Endothelial cell of umbilical vein (primary cell): ENCODE data around the gene PLEKHH3. TPM values are rescaled to one million over a fixed set of nuclear protein-coding genes. Genes with fewer than 3 reads are reported as not detected.

Source experiments
- BruUV-seq: library from RNA; stranded (reverse); fragments of 400-500 nt; replicated peaks from 2 replicates; lab custom pipeline; 2021; lab: Mats Ljungman, UMichigan
- CTCF ChIA-PET: fragments of 300-600, 350-600 bp; sonication (Branson Sonifier 250); formaldehyde crosslinking; loops from one replicate; lab custom pipeline; 2021; ENCODE audit warnings: antibody characterized with exemption, inconsistent platforms; lab: Charles Lee
- POLR2A ChIA-PET: fragments of 300-600, 350-600 bp; sonication (Branson Sonifier 250); formaldehyde crosslinking; loops from one replicate; lab custom pipeline; 2021; ENCODE audit warnings: antibody characterized with exemption, inconsistent platforms; lab: Charles Lee
- DNase-seq: peaks from one replicate; pipeline ENCODE4 v3.0.0-alpha.2; 2011; ENCODE audit warnings: low read depth, low spot score
- FAIRE-seq: peaks from 2 replicates; lab custom pipeline; 2011; peaks lifted over from hg19 to GRCh38; lab: Jason Lieb, UNC
- H2AFZ ChIP-seq: 2 replicates; pipeline ENCODE4 v1.6.0; 2012; ENCODE audit warnings: low read depth, low read length, control low read depth, inconsistent platforms
- H3K27ac ChIP-seq: 2 replicates; pipeline ENCODE4 v1.5.1; 2011; ENCODE audit warnings: low read depth, mild to moderate bottlenecking, control low read depth, low read length, moderate library complexity; ENCODE audit not compliant: insufficient read depth
- H3K27me3 ChIP-seq, 2 experiments: 2 replicates each; pipeline versions ENCODE4 v1.6.0 to v1.6.1; 2011; ENCODE audit warnings: low read length in 2 of 2, mixed read lengths in 1 of 2; ENCODE audit not compliant: control insufficient read depth in 2 of 2, insufficient read depth in 2 of 2
- H3K36me3 ChIP-seq, 2 experiments: 2 replicates in 1 of 2; 3 replicates in 1 of 2; pipeline ENCODE4 v1.5.1; 2011; ENCODE audit warnings: low read length in 2 of 2, mild to moderate bottlenecking in 1 of 2, moderate library complexity in 1 of 2; ENCODE audit not compliant: control insufficient read depth in 2 of 2, insufficient read depth in 2 of 2; ENCODE audit errors: extremely low read depth in 1 of 2
- H3K4me1 ChIP-seq: 3 replicates; pipeline ENCODE4 v1.5.1; 2011; ENCODE audit warnings: mild to moderate bottlenecking, low read length; ENCODE audit not compliant: control insufficient read depth, insufficient read depth; ENCODE audit errors: extremely low read depth
- H3K4me2 ChIP-seq: 2 replicates; pipeline ENCODE4 v1.6.1; 2011; ENCODE audit warnings: low read length, control low read depth, mixed read lengths; ENCODE audit not compliant: insufficient read depth
- H3K4me3 ChIP-seq, 3 experiments: fragments of 200-600 bp in 1 of 3; sonication (generic), shearing (Covaris generic) in 1 of 3; replicated peaks in 1 of 3; 2 replicates each; pipeline ENCODE4 v1.5.1; 2011 to 2016; ENCODE audit warnings: control low read depth in 3 of 3, low read length in 3 of 3, mild to moderate bottlenecking in 2 of 3, inconsistent platforms in 1 of 3, low read depth in 1 of 3, moderate library complexity in 1 of 3; ENCODE audit not compliant: insufficient read depth in 1 of 3
- H3K79me2 ChIP-seq: 2 replicates; pipeline ENCODE4 v1.6.0; 2012; ENCODE audit warnings: low read length, inconsistent platforms; ENCODE audit not compliant: control insufficient read depth, insufficient read depth
- H3K9ac ChIP-seq: replicated peaks from 2 replicates; pipeline ENCODE3; 2011; ENCODE audit warnings: low read length, control low read depth; ENCODE audit not compliant: insufficient read depth; ENCODE audit errors: extremely low read depth
- H3K9me1 ChIP-seq: replicated peaks from 3 replicates; pipeline ENCODE4 v1.6.0; 2011; ENCODE audit warnings: mild to moderate bottlenecking, low read length; ENCODE audit not compliant: control insufficient read depth, insufficient read depth; ENCODE audit errors: extremely low read depth
- H3K9me3 ChIP-seq: replicated peaks from 2 replicates; pipeline ENCODE4 v1.5.1; 2012; ENCODE audit warnings: low read length, inconsistent platforms; ENCODE audit not compliant: control insufficient read depth, insufficient read depth
- H4K20me1 ChIP-seq: replicated peaks from 2 replicates; pipeline ENCODE3; 2011; ENCODE audit warnings: mild to moderate bottlenecking, low read length; ENCODE audit not compliant: control insufficient read depth, insufficient read depth; ENCODE audit errors: extremely low read depth
- EZH2 ChIP-seq: IDR thresholded peaks from 2 replicates; pipeline ENCODE4 v1.6.1; 2012; ENCODE audit warnings: borderline replicate concordance, low read depth, mild to moderate bottlenecking, moderate library complexity, low read length, inconsistent platforms; ENCODE audit not compliant: severe bottlenecking
- GATA2 ChIP-seq: IDR thresholded peaks from 2 replicates; pipeline ENCODE4 v1.7.0; 2011; ENCODE audit warnings: low read depth, mild to moderate bottlenecking, moderate library complexity, mixed read lengths, low read length; ENCODE audit not compliant: insufficient read length, insufficient read depth
- JUN ChIP-seq: IDR thresholded peaks from 2 replicates; pipeline ENCODE4 v1.6.1; 2011; ENCODE audit warnings: borderline replicate concordance, low read depth; ENCODE audit not compliant: insufficient read length, insufficient read depth
- POLR2A ChIP-seq: IDR thresholded peaks from 2 replicates; pipeline ENCODE4 v1.6.1; 2012; ENCODE audit warnings: low read depth, mild to moderate bottlenecking, control low read depth, low read length
- POLR2AphosphoS5 ChIP-seq: IDR thresholded peaks from 2 replicates; pipeline ENCODE4 v1.6.1; 2012; ENCODE audit warnings: low read depth, mild to moderate bottlenecking, control low read depth, low read length, moderate library complexity; ENCODE audit not compliant: insufficient read depth
- dilution Hi-C: fragments of 300-500 bp; cut with MboI; formaldehyde crosslinking; loops from one replicate; pipeline ENCODE4 v1.15.0; 2019; ENCODE audit warnings: low sequenced_read_pairs; ENCODE audit not compliant: extremely low pct_ligation_motif_present
- intact Hi-C: fragments of 100-400 bp; cut with micrococcal nuclease; formaldehyde crosslinking; loops from one replicate; pipeline ENCODE4 v1.10.0; 2022
- polyA plus RNA-seq, 4 experiments: library from polyadenylated mRNA; depleted of rRNA in 3 of 4; stranded (reverse) in 3 of 4; unstranded in 1 of 4; fragments of >200 nt; gene quantifications; 2 replicates each; pipeline versions ENCODE4 v1.2.1 to v1.2.3, GENCODE V29; 2011 to 2012; ENCODE audit warnings: missing spikeins in 1 of 4
- total RNA-seq: library from RNA; stranded (reverse); gene quantifications from 2 replicates; pipeline ENCODE4 v1.2.3, GENCODE V29; 2021
- TF ChIP-seq, protein P1 (sequence below): IDR thresholded peaks from 2 replicates; pipeline ENCODE4 v1.6.1; 2011; ENCODE audit not compliant: insufficient read depth, insufficient read length
- TF ChIP-seq, protein P2 (sequence below), 2 donors: IDR thresholded peaks; 1 replicate in 1 of 2; 2 replicates in 1 of 2; pipeline ENCODE4 v1.5.1; 2011; ENCODE audit warnings: low read length in 2 of 2, mild to moderate bottlenecking in 2 of 2, moderate library complexity in 2 of 2, control low read depth in 1 of 2, inconsistent platforms in 1 of 2, low read depth in 1 of 2; ENCODE audit not compliant: insufficient read depth in 1 of 2; ENCODE audit errors: extremely low read depth in 1 of 2

Gene PLEKHH3
- total and polyA plus RNA-seq, 2 donors (not counting 3 experiments of a cell fraction or from before 2014, with no cell fraction given) = 5.4 to 11.3 TPM

DNA sequence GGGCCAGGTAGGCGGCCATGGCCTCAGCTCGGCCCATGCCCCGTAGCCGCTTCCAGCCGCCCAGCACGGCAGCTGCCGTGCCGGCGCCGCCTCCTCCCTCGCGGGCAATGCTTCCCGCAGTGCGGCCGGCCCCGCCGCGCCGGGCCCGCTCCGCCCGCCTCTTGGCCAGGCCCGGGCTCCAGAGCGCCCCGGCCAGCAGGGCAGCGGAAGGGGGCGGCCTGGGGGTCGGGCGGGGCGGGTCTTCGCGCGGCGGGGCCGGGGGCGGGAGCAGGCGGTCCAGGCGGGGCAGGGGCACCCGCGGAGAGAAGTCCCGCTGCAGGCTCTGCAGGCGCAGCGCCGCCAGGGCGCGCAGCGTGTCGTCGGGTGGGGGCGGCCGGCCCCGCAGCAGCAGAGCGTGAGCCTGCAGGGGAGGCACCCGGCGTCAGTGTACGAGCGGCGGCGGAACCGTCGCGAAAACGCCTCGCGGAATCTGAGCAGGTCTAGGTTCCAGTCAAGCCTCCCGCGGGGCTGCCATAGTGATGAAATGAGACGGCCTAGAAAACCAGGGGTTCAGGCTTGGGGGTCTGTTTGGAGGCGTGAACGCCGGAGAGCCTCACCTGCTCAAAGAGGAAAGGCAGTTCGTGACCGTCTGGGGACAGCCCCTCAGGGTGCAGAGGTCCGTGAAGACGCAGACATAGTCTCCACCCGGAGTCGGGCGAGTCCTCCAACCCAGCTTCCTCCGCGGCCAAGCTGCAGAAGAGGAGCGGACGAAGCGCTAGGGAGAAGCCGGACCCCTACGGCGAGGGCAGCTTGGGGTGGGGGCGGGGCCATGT is 6.6 kb downstream of the PLEKHH3 start:
- Histone ChIP-seq H3K36me3 (peaks cover 11 to 27% of the 10 kb centered on the region in 2 experiments), H3K79me2 (no peaks in the 10 kb centered on the region), H3K9me1 (no peaks in the 10 kb centered on the region), H3K27ac (no peak overlapping the region), H3K9me3 (no peaks in the 10 kb centered on the region), H2AFZ (no peak overlapping the region), H3K4me2 (no peak overlapping the region), H3K4me1 (peaks cover 12% of the 10 kb centered on the region), H3K27me3 (no peaks in the 10 kb centered on the region), H4K20me1 (no peaks in the 10 kb centered on the region), H3K4me3 (no peak overlapping the region), H3K9ac (no peak overlapping the region)
- intact Hi-C loops = no loop called here
- CTCF ChIA-PET = interaction anchor here (1.5 kb wide), 1 partner anchor 92 kb away, joined by 7 read pairs; the partner anchor contains the start of gene PSMC3IP
- no peak for TF ChIP-seq JUN
- TF ChIP-seq, protein P1, sequence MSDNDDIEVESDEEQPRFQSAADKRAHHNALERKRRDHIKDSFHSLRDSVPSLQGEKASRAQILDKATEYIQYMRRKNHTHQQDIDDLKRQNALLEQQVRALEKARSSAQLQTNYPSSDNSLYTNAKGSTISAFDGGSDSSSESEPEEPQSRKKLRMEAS = no peak
- no peak for TF ChIP-seq POLR2AphosphoS5
- no peak for TF ChIP-seq GATA2
- TF ChIP-seq EZH2 = no peak
- TF ChIP-seq, protein P2, sequence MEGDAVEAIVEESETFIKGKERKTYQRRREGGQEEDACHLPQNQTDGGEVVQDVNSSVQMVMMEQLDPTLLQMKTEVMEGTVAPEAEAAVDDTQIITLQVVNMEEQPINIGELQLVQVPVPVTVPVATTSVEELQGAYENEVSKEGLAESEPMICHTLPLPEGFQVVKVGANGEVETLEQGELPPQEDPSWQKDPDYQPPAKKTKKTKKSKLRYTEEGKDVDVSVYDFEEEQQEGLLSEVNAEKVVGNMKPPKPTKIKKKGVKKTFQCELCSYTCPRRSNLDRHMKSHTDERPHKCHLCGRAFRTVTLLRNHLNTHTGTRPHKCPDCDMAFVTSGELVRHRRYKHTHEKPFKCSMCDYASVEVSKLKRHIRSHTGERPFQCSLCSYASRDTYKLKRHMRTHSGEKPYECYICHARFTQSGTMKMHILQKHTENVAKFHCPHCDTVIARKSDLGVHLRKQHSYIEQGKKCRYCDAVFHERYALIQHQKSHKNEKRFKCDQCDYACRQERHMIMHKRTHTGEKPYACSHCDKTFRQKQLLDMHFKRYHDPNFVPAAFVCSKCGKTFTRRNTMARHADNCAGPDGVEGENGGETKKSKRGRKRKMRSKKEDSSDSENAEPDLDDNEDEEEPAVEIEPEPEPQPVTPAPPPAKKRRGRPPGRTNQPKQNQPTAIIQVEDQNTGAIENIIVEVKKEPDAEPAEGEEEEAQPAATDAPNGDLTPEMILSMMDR (IDR thresholded peaks at IDR 0.05; ENCODE audit: extremely low read depth in 1 of 2, insufficient read depth in 1 of 2, low read depth in 1 of 2, low read length in 2 of 2) = no peak
- TF ChIP-seq POLR2A = no peak
- dilution Hi-C loops = no loop called here
- POLR2A ChIA-PET = no interaction called here
- DNase-seq = no peak
- BruUV-seq = no TSS peak
- no peak for FAIRE-seq
